Measurements from ENCODE around the gene SLIT3.

DNA sequence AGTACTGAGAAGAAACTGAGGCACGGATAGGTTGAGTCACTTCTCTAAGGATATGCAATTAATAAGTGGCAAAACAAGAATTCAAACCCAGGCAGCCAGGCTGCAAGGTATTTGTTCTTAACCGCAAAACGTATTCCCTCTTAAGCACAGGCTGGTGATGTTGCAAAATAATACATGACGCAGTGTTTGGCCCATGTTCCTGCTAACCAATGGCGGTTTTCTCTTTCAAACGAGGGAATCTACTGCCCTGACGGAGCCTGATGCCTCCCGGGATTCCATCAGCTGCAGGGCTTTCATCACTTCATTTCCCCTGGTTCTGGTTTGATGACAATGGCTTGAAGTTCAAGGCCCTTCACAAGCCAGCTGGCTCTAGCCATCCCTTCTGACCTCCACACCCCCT lies 154.8 kb downstream of the SLIT3 start:
- TF ChIP-seq, protein P1, sequence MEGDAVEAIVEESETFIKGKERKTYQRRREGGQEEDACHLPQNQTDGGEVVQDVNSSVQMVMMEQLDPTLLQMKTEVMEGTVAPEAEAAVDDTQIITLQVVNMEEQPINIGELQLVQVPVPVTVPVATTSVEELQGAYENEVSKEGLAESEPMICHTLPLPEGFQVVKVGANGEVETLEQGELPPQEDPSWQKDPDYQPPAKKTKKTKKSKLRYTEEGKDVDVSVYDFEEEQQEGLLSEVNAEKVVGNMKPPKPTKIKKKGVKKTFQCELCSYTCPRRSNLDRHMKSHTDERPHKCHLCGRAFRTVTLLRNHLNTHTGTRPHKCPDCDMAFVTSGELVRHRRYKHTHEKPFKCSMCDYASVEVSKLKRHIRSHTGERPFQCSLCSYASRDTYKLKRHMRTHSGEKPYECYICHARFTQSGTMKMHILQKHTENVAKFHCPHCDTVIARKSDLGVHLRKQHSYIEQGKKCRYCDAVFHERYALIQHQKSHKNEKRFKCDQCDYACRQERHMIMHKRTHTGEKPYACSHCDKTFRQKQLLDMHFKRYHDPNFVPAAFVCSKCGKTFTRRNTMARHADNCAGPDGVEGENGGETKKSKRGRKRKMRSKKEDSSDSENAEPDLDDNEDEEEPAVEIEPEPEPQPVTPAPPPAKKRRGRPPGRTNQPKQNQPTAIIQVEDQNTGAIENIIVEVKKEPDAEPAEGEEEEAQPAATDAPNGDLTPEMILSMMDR (IDR thresholded peaks at IDR 0.05; ENCODE audit: low read depth, low read length, poor library complexity, severe bottlenecking) = no peak
- no peak for TF ChIP-seq EZH2phosphoT487 (IDR thresholded peaks at IDR 0.05; ENCODE audit: borderline replicate concordance, low read length)

All from DOHH2 (cell line).